Astrocyte of the cerebellum (primary cell): ENCODE measurements around the gene GPSM3.

Experiments
- DNase-seq: peaks from one replicate; pipeline ENCODE4 v3.0.0-alpha.2; 2011; ENCODE audit warnings: low read depth
- H3K4me3 ChIP-seq: 2 replicates; pipeline ENCODE4 v1.5.1; 2011; ENCODE audit warnings: mild to moderate bottlenecking, low read depth, low read length, moderate library complexity
- CTCF ChIP-seq: IDR thresholded peaks from 2 replicates; pipeline ENCODE4 v1.5.1; 2012; ENCODE audit warnings: low read length, low read depth, moderate library complexity, mild to moderate bottlenecking; ENCODE audit errors: missing control alignments
- in situ Hi-C: cut with HindIII; loops from 2 replicates; pipeline ENCODE4 v1.10.0; 2017; ENCODE audit warnings: low sequenced_read_pairs

The GPSM3 gene

GRCh38 chr6:32173051-32173727 lies 19.3 kb downstream of the GPSM3 start:
- no peak for DNase-seq
- in situ Hi-C loops, result no loop called here
- no peak for TF ChIP-seq CTCF
- H3K4me3 ChIP-seq, result no peak overlapping the region

- in situ Hi-C loops, result no loop called here
- DNase-seq, result no peak
- no peak overlapping the region for H3K4me3 ChIP-seq
- no peak for TF ChIP-seq CTCF
Measured at GRCh38 chr6:32171234-32171633, 21.2 kb downstream of the GPSM3 start.

GRCh38 chr6:32170294-32170693 lies 22.1 kb downstream of the GPSM3 start:
- no peak for TF ChIP-seq CTCF
- H3K4me3 ChIP-seq, result no peak overlapping the region
- DNase-seq, result no peak
- in situ Hi-C loops, result no loop called here

- no peak for TF ChIP-seq CTCF
- no peak for DNase-seq
- in situ Hi-C loops, result no loop called here
- no peak overlapping the region for H3K4me3 ChIP-seq
Measured at GRCh38 chr6:32168807-32169591, 23.4 kb downstream of the GPSM3 start.

GRCh38 chr6:32168350-32168749 lies 24.1 kb downstream of the GPSM3 start:
- H3K4me3 ChIP-seq, result no peak overlapping the region
- DNase-seq, result no peak
- no peak for TF ChIP-seq CTCF
- in situ Hi-C loops, result no loop called here

- no peak for TF ChIP-seq CTCF
- no peak overlapping the region for H3K4me3 ChIP-seq
- in situ Hi-C loops, result no loop called here
- no peak for DNase-seq
Measured at GRCh38 chr6:32167761-32168262, 24.6 kb downstream of the GPSM3 start.
